ENCODE results near the gene PCBP2.
"Not testable (repeated sequence)": the region's sequence is repeated elsewhere in the genome, so short reads cannot be mapped to it uniquely, and the experiment has no call there.

PCBP2 gene

DNA sequence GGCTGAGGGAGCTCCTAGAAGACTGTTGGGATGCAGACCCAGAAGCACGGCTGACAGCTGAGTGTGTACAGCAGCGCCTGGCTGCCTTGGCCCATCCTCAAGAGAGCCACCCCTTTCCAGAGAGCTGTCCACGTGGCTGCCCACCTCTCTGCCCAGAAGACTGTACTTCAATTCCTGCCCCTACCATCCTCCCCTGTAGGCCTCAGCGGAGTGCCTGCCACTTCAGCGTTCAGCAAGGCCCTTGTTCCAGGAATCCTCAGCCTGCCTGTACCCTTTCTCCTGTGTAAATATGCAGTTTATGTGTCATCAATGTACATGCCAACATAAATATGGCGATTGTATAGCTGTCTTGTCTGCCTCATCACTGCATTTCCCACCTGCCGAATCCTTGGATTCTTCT lies 20.7 kb upstream of the PCBP2 start:
- in situ Hi-C loops (cut with HindIII; ENCODE audit: low pct_ligation_motif_present, low pct_unique_long_range_greater_than_20kb, low sequenced_read_pairs), result no loop called here
- DNase-seq, result no peak

DNA sequence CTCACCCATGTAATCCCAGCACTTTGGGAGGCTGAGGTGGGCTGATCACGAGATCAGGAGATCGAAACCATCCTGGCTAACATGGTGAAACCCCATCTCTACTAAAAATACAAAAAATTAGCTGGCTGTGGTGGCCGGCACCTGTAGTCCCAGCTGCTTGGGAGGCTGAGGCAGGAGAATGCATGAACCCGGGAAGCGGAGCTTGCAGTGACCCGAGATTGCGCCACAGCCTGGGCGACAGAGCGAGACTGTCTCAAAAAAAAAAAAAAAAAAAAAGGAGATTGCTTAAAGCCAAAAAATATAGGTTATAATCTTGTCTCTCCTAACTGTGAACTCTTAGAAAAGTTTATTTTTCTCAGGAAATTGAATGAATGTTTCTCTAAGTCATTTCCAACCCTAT lies 16.6 kb upstream of the PCBP2 start:
- in situ Hi-C loops (cut with HindIII; ENCODE audit: low pct_ligation_motif_present, low pct_unique_long_range_greater_than_20kb, low sequenced_read_pairs); DNase-seq: not testable (repeated sequence)

- in situ Hi-C loops (cut with HindIII; ENCODE audit: low pct_ligation_motif_present, low pct_unique_long_range_greater_than_20kb, low sequenced_read_pairs), result not testable (repeated sequence)
Observed at GRCh38 chr12:53439582-53439981, 12.3 kb upstream of the PCBP2 start.

DNA sequence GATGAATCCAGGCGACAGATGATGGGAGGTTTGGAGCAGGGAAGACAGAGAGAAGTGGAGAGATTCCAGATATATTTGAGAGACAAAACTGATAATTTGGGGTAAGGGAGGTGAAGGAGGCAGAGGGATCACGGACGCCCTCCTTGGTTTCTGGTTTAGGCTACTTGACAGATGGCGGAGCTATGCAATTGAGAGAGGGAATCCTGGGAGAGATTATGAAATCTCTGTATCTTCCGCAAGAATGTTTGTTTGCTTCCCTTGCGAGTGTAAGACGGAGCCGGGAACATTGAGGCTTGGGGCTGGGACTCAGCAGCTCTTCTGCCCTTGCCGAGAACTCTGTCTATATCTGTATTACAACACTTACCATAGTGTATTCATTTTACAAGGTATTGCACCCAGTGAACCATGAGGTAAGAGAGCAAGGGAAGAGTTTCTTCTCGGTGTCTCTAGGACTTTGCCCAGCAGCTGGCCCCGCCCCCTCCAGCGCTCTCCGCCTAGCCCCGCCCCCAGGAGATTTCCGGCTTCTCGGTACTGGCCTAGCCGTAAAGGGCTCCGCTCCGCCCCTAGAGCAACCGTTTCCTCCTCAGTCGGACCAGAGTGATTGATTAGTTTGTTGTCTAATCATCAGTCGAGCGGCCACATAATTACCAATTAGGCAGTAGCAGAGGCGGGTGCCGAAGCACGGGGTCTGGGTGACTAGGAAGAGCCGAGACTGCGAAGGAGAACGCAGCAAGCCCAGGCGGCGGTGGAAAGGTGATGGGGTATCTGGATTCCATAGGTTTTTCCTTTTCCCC lies 10.7 kb upstream of the PCBP2 start, which contains the start of gene PRR13:
PRR13 (plus strand) TSS at position 695 of the 794 bp plus-strand sequence. CDS start 981 bp downstream, outside the sequence.
- in situ Hi-C loops (cut with HindIII; ENCODE audit: low pct_ligation_motif_present, low pct_unique_long_range_greater_than_20kb, low sequenced_read_pairs), result no loop called here
- peak; percentile 100 for DNase-seq

More at GRCh38 chr12:53439582-53439981, 12.3 kb upstream of the PCBP2 start:
- not testable (repeated sequence) for DNase-seq

GRCh38 chr12:53443955-53444354 lies 7.9 kb upstream of the PCBP2 start:
- DNase-seq, result no peak
- in situ Hi-C loops (cut with HindIII; ENCODE audit: low pct_ligation_motif_present, low pct_unique_long_range_greater_than_20kb, low sequenced_read_pairs), result no loop called here

- in situ Hi-C loops (cut with HindIII; ENCODE audit: low pct_ligation_motif_present, low pct_unique_long_range_greater_than_20kb, low sequenced_read_pairs); DNase-seq: not testable (repeated sequence)
Observed at GRCh38 chr12:53444593-53445325, 7.1 kb upstream of the PCBP2 start.

DNA sequence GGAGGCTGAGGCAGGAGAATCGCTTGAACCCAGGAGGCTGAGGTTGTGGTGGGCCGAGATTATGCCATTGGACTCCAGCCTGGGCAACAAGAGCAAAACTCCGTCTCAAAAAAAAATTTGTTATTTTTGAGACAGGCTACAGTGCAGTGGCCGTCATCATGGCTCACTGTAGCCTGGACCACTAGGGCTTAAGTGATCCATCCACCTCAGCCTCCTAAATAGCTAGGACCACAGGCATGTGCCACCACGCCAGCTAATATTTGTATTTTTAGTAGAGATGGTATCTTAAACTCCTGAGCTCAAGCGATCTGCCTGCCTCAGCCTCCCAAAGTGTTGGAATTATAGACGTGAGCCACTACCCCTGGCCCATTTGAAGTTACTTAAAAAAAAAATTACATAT lies 966 bp upstream of the PCBP2 start:
- DNase-seq, result no peak
- in situ Hi-C loops (cut with HindIII; ENCODE audit: low pct_ligation_motif_present, low pct_unique_long_range_greater_than_20kb, low sequenced_read_pairs), result no loop called here

DNA sequence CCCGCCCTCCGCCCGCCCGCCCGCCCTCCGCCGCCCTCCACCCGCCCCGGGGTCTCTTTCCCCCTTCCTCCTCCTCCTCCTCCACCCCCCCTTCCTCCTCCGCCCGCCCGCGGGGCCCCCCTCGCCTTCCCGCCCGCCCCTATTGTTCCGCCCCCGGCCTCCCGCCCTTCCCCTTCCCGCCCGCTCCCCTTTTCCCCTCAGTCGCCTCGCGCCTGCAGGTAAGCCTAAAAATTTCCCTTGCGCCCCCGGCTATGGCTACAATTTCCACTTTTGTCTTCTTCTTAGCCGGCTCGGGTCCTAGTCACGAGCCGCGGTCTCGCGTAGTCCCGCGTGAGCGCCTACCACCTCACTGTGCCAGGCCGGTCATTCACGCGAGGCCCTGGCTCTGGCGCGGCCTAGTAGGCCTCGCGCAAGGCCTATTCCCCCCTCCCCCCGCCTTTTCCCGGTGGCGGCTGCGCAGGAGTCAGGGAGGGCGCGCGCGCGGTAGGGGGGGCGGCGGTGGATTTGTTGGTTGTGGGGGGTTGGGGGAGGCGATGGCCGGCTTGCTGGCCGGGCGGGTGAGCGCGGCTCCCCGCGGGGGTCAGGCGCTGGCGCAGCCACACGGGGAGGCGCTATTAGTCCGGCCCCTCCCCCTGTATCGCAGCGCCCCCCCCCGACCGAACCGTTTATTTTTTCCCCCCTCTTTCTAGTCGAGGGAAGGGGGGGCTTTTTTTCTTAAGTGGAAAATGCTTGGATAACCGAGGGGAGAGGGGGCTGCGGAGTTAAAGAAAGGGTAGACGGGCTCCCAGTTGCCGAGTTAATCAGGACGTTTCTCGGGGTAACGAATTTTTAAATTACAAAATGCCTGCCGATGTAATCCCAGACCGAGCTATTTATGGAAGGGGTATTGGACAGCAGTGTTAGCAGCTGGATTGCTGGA lies 516 bp downstream of the PCBP2 start:
- in situ Hi-C loops (cut with HindIII; ENCODE audit: low pct_ligation_motif_present, low pct_unique_long_range_greater_than_20kb, low sequenced_read_pairs), result no loop called here
- DNase-seq, result peak; percentile 94

GRCh38 chr12:53453953-53454640 lies 2.2 kb downstream of the PCBP2 start:
- in situ Hi-C loops (cut with HindIII; ENCODE audit: low pct_ligation_motif_present, low pct_unique_long_range_greater_than_20kb, low sequenced_read_pairs), result no loop called here

DNA sequence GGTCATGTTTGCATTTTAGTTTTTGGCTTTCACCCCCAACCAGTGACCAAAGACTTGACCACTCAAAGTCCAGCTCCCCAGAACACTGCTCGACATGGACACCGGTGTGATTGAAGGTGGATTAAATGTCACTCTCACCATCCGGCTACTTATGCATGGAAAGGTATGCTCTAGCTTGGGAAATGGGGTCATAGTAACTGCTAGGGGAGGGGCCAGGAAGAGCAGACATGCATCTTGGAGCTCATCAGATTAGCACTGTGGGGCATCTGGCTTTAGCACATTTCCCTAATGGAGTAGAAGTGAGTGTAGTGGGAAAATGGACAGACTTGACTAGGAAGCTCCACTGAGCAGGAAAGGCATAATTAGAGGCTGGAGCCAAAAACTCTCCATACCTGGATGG lies 2.8 kb downstream of the PCBP2 start:
- in situ Hi-C loops (cut with HindIII; ENCODE audit: low pct_ligation_motif_present, low pct_unique_long_range_greater_than_20kb, low sequenced_read_pairs), result no loop called here

More at GRCh38 chr12:53453953-53454640, 2.2 kb downstream of the PCBP2 start:
- no peak for DNase-seq

GRCh38 chr12:53456654-53457366 lies 4.9 kb downstream of the PCBP2 start:
- DNase-seq, result no peak
- in situ Hi-C loops (cut with HindIII; ENCODE audit: low pct_ligation_motif_present, low pct_unique_long_range_greater_than_20kb, low sequenced_read_pairs), result no loop called here

More for the DNA sequence above, 2.8 kb downstream of the PCBP2 start:
- DNase-seq, result no peak

DNA sequence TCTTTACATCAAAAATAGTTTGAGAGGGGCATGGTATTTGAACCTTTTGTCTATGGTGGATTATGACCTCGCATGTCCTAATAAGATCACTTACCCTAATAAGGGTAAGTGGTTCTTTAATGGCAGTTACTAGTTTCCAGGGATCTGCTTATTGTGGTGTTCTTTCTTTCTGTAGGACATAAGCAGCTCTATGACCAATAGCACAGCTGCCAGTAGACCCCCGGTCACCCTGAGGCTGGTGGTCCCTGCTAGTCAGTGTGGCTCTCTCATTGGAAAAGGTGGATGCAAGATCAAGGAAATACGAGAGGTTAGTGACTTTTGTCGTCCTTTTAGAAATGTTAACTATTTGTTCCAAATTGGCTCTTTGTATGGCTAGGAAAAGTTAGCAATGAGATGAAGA lies 7.2 kb downstream of the PCBP2 start:
- no peak for DNase-seq
- in situ Hi-C loops (cut with HindIII; ENCODE audit: low pct_ligation_motif_present, low pct_unique_long_range_greater_than_20kb, low sequenced_read_pairs), result no loop called here

DNA sequence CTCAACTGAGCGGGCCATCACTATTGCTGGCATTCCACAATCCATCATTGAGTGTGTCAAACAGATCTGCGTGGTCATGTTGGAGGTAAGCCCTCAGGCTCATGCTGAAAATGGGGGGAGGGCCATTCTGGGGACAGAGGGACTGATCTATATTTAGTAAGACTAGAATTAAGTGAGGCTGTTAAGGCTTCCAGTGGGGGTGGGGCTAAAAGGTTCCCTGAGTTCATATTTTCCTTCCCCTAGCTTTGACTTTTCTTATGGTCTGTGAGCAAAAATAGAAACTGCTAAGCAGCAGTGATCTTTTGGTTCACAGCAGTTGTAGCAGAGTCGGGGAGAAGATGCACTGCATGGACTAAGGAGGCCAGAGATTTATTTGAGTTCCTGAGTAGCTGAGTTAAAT lies 9.2 kb downstream of the PCBP2 start:
- no peak for DNase-seq
- in situ Hi-C loops (cut with HindIII; ENCODE audit: low pct_ligation_motif_present, low pct_unique_long_range_greater_than_20kb, low sequenced_read_pairs), result no loop called here

GRCh38 chr12:53461591-53461990 lies 9.7 kb downstream of the PCBP2 start:
- no peak for DNase-seq
- in situ Hi-C loops (cut with HindIII; ENCODE audit: low pct_ligation_motif_present, low pct_unique_long_range_greater_than_20kb, low sequenced_read_pairs), result no loop called here

- no peak for DNase-seq
- in situ Hi-C loops (cut with HindIII; ENCODE audit: low pct_ligation_motif_present, low pct_unique_long_range_greater_than_20kb, low sequenced_read_pairs), result no loop called here
Observed at GRCh38 chr12:53462935-53463334, 11.0 kb downstream of the PCBP2 start.

- no peak for DNase-seq
- in situ Hi-C loops (cut with HindIII; ENCODE audit: low pct_ligation_motif_present, low pct_unique_long_range_greater_than_20kb, low sequenced_read_pairs), result no loop called here
Observed at GRCh38 chr12:53463802-53464560, 12.1 kb downstream of the PCBP2 start.

Data from ACHN (cell line).